B cell (primary cell): Measurements from ENCODE around the gene CELSR3. TPM values are rescaled to one million over a fixed set of nuclear protein-coding genes. Genes with fewer than 3 reads are reported as not detected.

Source experiments
- ATAC-seq: fragments of 200-7000 bp; cut with Tn5 transposase; one replicate; pipeline ENCODE4 v1.10.0; 2021; ENCODE audit warnings: low read depth, mild to moderate bottlenecking, moderate number of reproducible peaks, moderate library complexity
- CTCF ChIA-PET: fragments of 350-600 bp; sonication (Branson Sonifier 250); formaldehyde crosslinking; loops from one replicate; lab custom pipeline; 2021; ENCODE audit warnings: antibody characterized with exemption, inconsistent platforms; lab: Charles Lee
- POLR2A ChIA-PET: fragments of 350-600 bp; sonication (Branson Sonifier 250); formaldehyde crosslinking; loops from one replicate; lab custom pipeline; 2021; ENCODE audit warnings: antibody characterized with exemption; lab: Charles Lee
- DNase-seq: peaks from one replicate; pipeline ENCODE4 v3.0.0; 2013
- H2AFZ ChIP-seq: 2 replicates; pipeline ENCODE4 v1.6.1; 2012; ENCODE audit warnings: mild to moderate bottlenecking, low read depth, low read length; ENCODE audit not compliant: insufficient read depth, poor library complexity, severe bottlenecking
- H3K27ac ChIP-seq, 2 donors: 1 replicate in 1 of 2; 2 replicates in 1 of 2; pipeline ENCODE4 v1.5.1; 2012 to 2013; ENCODE audit warnings: low read length in 2 of 2, mild to moderate bottlenecking in 2 of 2, moderate library complexity in 1 of 2
- H3K27me3 ChIP-seq, 4 experiments: fragments of 200-600 bp in 1 of 4; sonication (generic) in 1 of 4; replicated peaks in 1 of 4; 1 replicate in 2 of 4; 2 replicates in 2 of 4; pipeline versions ENCODE4 v1.6.1 to v1.7.0; 2013 to 2016; ENCODE audit warnings: low read length in 3 of 4, mild to moderate bottlenecking in 2 of 4, mixed read lengths in 1 of 4, moderate library complexity in 1 of 4; ENCODE audit not compliant: insufficient read depth in 4 of 4, control insufficient read depth in 3 of 4; ENCODE audit errors: control extremely low read depth in 1 of 4
- H3K36me3 ChIP-seq, 2 experiments: replicated peaks in 1 of 2; 1 replicate in 1 of 2; 2 replicates in 1 of 2; pipeline versions ENCODE4 v1.6.1 to v1.7.1; 2013; ENCODE audit warnings: low read length in 1 of 2; ENCODE audit not compliant: insufficient read depth in 2 of 2, control insufficient read depth in 1 of 2; ENCODE audit errors: control extremely low read depth in 1 of 2, extremely low read depth in 1 of 2
- H3K4me1 ChIP-seq, 2 donors: fragments of 200-600 bp in 1 of 2; sonication (generic) in 1 of 2; 1 replicate in 1 of 2; 2 replicates in 1 of 2; pipeline versions ENCODE4 v1.5.1 to v1.6.1; 2013 to 2017; ENCODE audit warnings: low read length in 2 of 2; ENCODE audit not compliant: control insufficient read depth in 2 of 2, insufficient read depth in 2 of 2
- H3K4me2 ChIP-seq: replicated peaks from 2 replicates; pipeline ENCODE3; 2012; ENCODE audit warnings: mild to moderate bottlenecking, low read depth, low read length; ENCODE audit not compliant: poor library complexity, severe bottlenecking
- H3K4me3 ChIP-seq, 5 experiments: fragments of 200-600 bp in 1 of 5; sonication (generic) in 1 of 5; 1 replicate in 3 of 5; 2 replicates in 2 of 5; pipeline versions ENCODE4 v1.5.1 to v1.7.0; 2011 to 2016; ENCODE audit warnings: low read length in 4 of 5, mild to moderate bottlenecking in 4 of 5, low read depth in 2 of 5, control low read depth in 1 of 5, moderate library complexity in 1 of 5; ENCODE audit not compliant: insufficient read depth in 1 of 5; ENCODE audit errors: control extremely low read depth in 1 of 5, extremely low read depth in 1 of 5
- H3K79me2 ChIP-seq: fragments of 200-600 bp; sonication (generic); one replicate; pipeline ENCODE4 v1.6.0; 2016; ENCODE audit warnings: low read length; ENCODE audit not compliant: control insufficient read depth, insufficient read depth
- H3K9ac ChIP-seq: fragments of 200-600 bp; sonication (generic); 2 replicates; pipeline ENCODE4 v1.6.1; 2017; ENCODE audit warnings: mild to moderate bottlenecking, low read length, moderate library complexity
- H3K9me3 ChIP-seq, 3 donors: one replicate each; pipeline versions ENCODE4 v1.6.1 to v1.7.1; 2013; ENCODE audit warnings: low read length in 2 of 3; ENCODE audit not compliant: control insufficient read depth in 2 of 3, insufficient read depth in 1 of 3; ENCODE audit errors: control extremely low read depth in 1 of 3
- H4K20me1 ChIP-seq: 2 replicates; pipeline ENCODE4 v1.6.0; 2012; ENCODE audit warnings: mild to moderate bottlenecking, low read length; ENCODE audit not compliant: insufficient read depth, control insufficient read depth, poor library complexity, severe bottlenecking
- H3K27ac Mint-ChIP-seq: one replicate; pipeline ENCODE4 v1.8.0; 2021; ENCODE audit warnings: mixed read lengths
- H3K27me3 Mint-ChIP-seq: one replicate; pipeline ENCODE4 v1.8.0; 2021; ENCODE audit warnings: mixed read lengths
- H3K4me1 Mint-ChIP-seq: one replicate; pipeline ENCODE4 v1.8.0; 2021; ENCODE audit warnings: mixed read lengths
- H3K4me3 Mint-ChIP-seq: one replicate; pipeline ENCODE4 v1.8.0; 2021; ENCODE audit warnings: mixed read lengths
- H3K9me3 Mint-ChIP-seq: one replicate; pipeline ENCODE4 v1.8.0; 2022; ENCODE audit warnings: mixed read lengths; ENCODE audit not compliant: insufficient read depth
- CTCF ChIP-seq: fragments of 200-600 bp; IDR thresholded peaks from one replicate; pipeline ENCODE4 v1.8.0; 2022; ENCODE audit warnings: antibody characterized with exemption, mild to moderate bottlenecking
- EZH2 ChIP-seq: IDR thresholded peaks from 2 replicates; pipeline ENCODE4 v1.6.1; 2012; ENCODE audit warnings: borderline replicate concordance, low read depth, mild to moderate bottlenecking, moderate library complexity, low read length; ENCODE audit not compliant: insufficient read depth, poor library complexity, severe bottlenecking
- WGBS: methylation state at CpG from one replicate; pipeline ENCODE4 v1.1.5; 2013; ENCODE audit warnings: missing lambda C conversion rate; ENCODE audit not compliant: insufficient coverage; 5-methylcytosine and 5-hydroxymethylcytosine counted together
- intact Hi-C: fragments of 100-400 bp; cut with micrococcal nuclease; formaldehyde crosslinking; loops from one replicate; pipeline ENCODE4 v1.10.0; 2022
- polyA plus RNA-seq: library from polyadenylated mRNA; depleted of rRNA; stranded (reverse); fragments of >200 nt; gene quantifications from 2 replicates; pipeline ENCODE4 v1.2.3, GENCODE V29; 2012
- total RNA-seq, 2 donors: library from RNA; stranded (reverse); fragments of 120-200 nt in 1 of 2; gene quantifications; 1 replicate in 1 of 2; 2 replicates in 1 of 2; pipeline versions ENCODE4 v1.2.3 to v1.2.4, GENCODE V29; 2013 to 2022

CELSR3 gene
- total and polyA plus RNA-seq, 2 donors (not counting 1 experiment from before 2014, with no cell fraction given), result 2.4 to 2.5 TPM

GRCh38 chr3:48591436-48591835 lies 71.2 kb downstream of the CELSR3 start:
- no peak overlapping the region for H3K4me3 Mint-ChIP-seq
- TF ChIP-seq EZH2, result no peak
- TF ChIP-seq CTCF, result no peak
- intact Hi-C loops, result no loop called here
- no peaks in the 10 kb centered on the region for H4K20me1 ChIP-seq
- H3K9me3 Mint-ChIP-seq, result no peaks in the 10 kb centered on the region
- ChIA-PET CTCF (no interaction called here), POLR2A (no interaction called here)
- H3K27ac ChIP-seq, result no peak overlapping the region
- no peak for ATAC-seq
- H3K79me2 ChIP-seq, result no peaks in the 10 kb centered on the region
- peaks cover 4 to 9% of the 10 kb centered on the region in 2 donors for H3K4me1 ChIP-seq
- H3K36me3 ChIP-seq, result no peaks in the 10 kb centered on the region
- no peaks in the 10 kb centered on the region for H3K9me3 ChIP-seq
- peaks cover 48% of the 10 kb centered on the region for H3K27me3 Mint-ChIP-seq
- no peak overlapping the region for H3K27ac Mint-ChIP-seq
- WGBS, result 91% methylated on average over 14 of the region's 14 CpGs
- H3K4me1 Mint-ChIP-seq, result peaks cover 9% of the 10 kb centered on the region
- no peak overlapping the region for H3K4me2 ChIP-seq
- no peak overlapping the region for H3K9ac ChIP-seq
- peaks cover 0 to 42% (median 7%) of the 10 kb centered on the region in 4 experiments for H3K27me3 ChIP-seq
- H2AFZ ChIP-seq, result no peak overlapping the region
- no peak for DNase-seq
- H3K4me3 ChIP-seq, result no peak overlapping the region

- Histone ChIP-seq H3K4me2 (no peak overlapping the region), H3K9me3 (no peaks in the 10 kb centered on the region), H3K79me2 (no peaks in the 10 kb centered on the region), H3K9ac (no peak overlapping the region), H3K27me3 (peaks cover 0 to 18% (median 1%) of the 10 kb centered on the region in 4 experiments), H2AFZ (no peak overlapping the region), H3K4me3 (no peak overlapping the region), H3K4me1 (no peaks in the 10 kb centered on the region), H3K36me3 (no peaks in the 10 kb centered on the region), H3K27ac (no peak overlapping the region), H4K20me1 (no peaks in the 10 kb centered on the region)
- CTCF ChIA-PET, result no interaction called here
- no peak for TF ChIP-seq CTCF
- no peak for TF ChIP-seq EZH2
- H3K4me1 Mint-ChIP-seq, result no peaks in the 10 kb centered on the region
- H3K9me3 Mint-ChIP-seq, result no peaks in the 10 kb centered on the region
- no peak for ATAC-seq
- H3K27ac Mint-ChIP-seq, result no peak overlapping the region
- WGBS, result 36% methylated on average over 15 of the region's 15 CpGs
- intact Hi-C loops, result no loop called here
- POLR2A ChIA-PET, result no interaction called here
- peaks cover 38% of the 10 kb centered on the region for H3K27me3 Mint-ChIP-seq
- no peak for DNase-seq
- no peak overlapping the region for H3K4me3 Mint-ChIP-seq
Observed at GRCh38 chr3:48588230-48588629, 74.5 kb downstream of the CELSR3 start.
